ENCODE measurements around the gene TBC1D1.

The TBC1D1 gene

DNA sequence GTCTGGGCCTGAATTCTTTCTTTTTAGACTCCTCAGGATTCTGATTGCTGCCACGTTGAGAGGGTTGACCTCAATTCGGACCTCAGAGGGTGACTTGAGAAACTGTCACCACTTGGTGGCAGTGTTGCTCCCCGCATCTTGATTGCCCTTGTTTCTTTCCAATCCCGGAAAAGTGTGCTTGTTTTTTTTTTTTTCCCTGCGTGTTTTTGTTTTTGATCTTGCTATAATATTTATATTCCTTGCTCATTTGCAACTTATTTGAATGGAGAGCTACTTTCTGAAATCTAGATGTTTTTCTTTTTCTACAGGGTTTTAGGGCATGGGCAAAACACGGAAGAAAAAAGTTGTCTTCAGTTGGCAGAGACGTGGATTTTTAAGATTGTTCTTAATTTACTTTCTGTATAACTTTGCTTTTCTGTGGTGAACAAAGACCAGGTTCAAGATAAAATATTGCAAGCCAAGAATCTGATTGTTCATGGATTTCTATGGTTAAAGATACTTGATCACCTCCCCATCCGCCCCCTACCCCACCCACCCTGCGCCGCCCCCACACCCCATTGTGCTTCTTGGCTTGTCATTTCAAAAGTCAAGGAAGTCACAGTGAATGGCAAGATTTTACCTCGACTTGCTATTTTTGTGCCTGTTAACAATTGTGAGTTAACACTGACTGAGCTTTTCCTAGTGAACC lies 171.3 kb downstream of the TBC1D1 start:
- TF ChIP-seq, protein P1, sequence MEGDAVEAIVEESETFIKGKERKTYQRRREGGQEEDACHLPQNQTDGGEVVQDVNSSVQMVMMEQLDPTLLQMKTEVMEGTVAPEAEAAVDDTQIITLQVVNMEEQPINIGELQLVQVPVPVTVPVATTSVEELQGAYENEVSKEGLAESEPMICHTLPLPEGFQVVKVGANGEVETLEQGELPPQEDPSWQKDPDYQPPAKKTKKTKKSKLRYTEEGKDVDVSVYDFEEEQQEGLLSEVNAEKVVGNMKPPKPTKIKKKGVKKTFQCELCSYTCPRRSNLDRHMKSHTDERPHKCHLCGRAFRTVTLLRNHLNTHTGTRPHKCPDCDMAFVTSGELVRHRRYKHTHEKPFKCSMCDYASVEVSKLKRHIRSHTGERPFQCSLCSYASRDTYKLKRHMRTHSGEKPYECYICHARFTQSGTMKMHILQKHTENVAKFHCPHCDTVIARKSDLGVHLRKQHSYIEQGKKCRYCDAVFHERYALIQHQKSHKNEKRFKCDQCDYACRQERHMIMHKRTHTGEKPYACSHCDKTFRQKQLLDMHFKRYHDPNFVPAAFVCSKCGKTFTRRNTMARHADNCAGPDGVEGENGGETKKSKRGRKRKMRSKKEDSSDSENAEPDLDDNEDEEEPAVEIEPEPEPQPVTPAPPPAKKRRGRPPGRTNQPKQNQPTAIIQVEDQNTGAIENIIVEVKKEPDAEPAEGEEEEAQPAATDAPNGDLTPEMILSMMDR (IDR thresholded peaks at IDR 0.05; ENCODE audit: low read length): peak; percentile 85
- no peak for TF ChIP-seq EZH2 (IDR thresholded peaks at IDR 0.05; ENCODE audit: borderline replicate concordance, low read length)
- Histone ChIP-seq H3K36me3 (ENCODE audit: insufficient read depth, low read length) (peaks cover 97% of the 10 kb centered on the region), H2AFZ (ENCODE audit: low read length) (no peak overlapping the region), H3K4me3 (ENCODE audit: low read depth, low read length, poor library complexity, severe bottlenecking) (no peak overlapping the region), H3K79me2 (ENCODE audit: insufficient read depth, low read length) (no peaks in the 10 kb centered on the region), H3K27ac (ENCODE audit: low read depth, low read length, poor library complexity, severe bottlenecking) (no peak overlapping the region), H3K9ac (ENCODE audit: low read length) (no peak overlapping the region), H3K4me1 (ENCODE audit: insufficient read depth, low read length, severe bottlenecking) (peaks cover 7% of the 10 kb centered on the region), H3F3A (ENCODE audit: insufficient read depth, low read length) (no peaks in the 10 kb centered on the region; the same call in 1 of the 2 replicates), H3K9me2 (ENCODE audit: low read depth, low read length) (no peaks in the 10 kb centered on the region), H3K27me3 (ENCODE audit: insufficient read depth, low read length) (no peaks in the 10 kb centered on the region), H4K20me1 (ENCODE audit: insufficient read depth, low read length) (no peaks in the 10 kb centered on the region), H3K9me3 (ENCODE audit: low read length) (no peaks in the 10 kb centered on the region), H3K4me2 (ENCODE audit: low read length) (no peak overlapping the region)

DNA sequence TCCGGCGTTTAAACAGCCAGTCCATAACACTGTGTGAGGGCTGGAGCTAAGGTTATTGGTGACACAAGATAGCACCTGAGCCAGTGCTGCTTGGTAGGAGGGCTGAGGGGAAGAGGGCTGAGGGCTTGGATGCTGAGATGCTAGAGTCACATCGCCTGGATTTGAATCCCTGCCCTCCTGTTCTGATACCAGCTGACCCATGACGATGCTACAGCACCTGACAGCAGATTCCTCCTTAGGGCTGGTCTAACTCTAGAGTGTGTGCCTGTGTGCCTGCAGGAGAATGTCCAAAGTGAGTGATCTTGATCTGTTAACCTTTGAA lies 171.9 kb downstream of the TBC1D1 start:
- peaks cover 7% of the 10 kb centered on the region for H3K4me1 ChIP-seq (ENCODE audit: insufficient read depth, low read length, severe bottlenecking)
- H3F3A ChIP-seq (ENCODE audit: insufficient read depth, low read length): no peaks in the 10 kb centered on the region; the same call in 1 of the 2 replicates
- H4K20me1 ChIP-seq (ENCODE audit: insufficient read depth, low read length): no peaks in the 10 kb centered on the region
- no peak overlapping the region for H3K4me3 ChIP-seq (ENCODE audit: low read depth, low read length, poor library complexity, severe bottlenecking)
- H3K27me3 ChIP-seq (ENCODE audit: insufficient read depth, low read length): no peaks in the 10 kb centered on the region
- H3K9ac ChIP-seq (ENCODE audit: low read length): no peak overlapping the region
- H3K79me2 ChIP-seq (ENCODE audit: insufficient read depth, low read length): no peaks in the 10 kb centered on the region
- H3K9me2 ChIP-seq (ENCODE audit: low read depth, low read length): no peaks in the 10 kb centered on the region
- no peaks in the 10 kb centered on the region for H3K9me3 ChIP-seq (ENCODE audit: low read length)
- peaks cover 97% of the 10 kb centered on the region for H3K36me3 ChIP-seq (ENCODE audit: insufficient read depth, low read length)
- TF ChIP-seq, protein P1 (IDR thresholded peaks at IDR 0.05; ENCODE audit: low read length): no peak
- TF ChIP-seq EZH2 (IDR thresholded peaks at IDR 0.05; ENCODE audit: borderline replicate concordance, low read length): no peak
- no peak overlapping the region for H3K4me2 ChIP-seq (ENCODE audit: low read length)
- H2AFZ ChIP-seq (ENCODE audit: low read length): no peak overlapping the region
- no peak overlapping the region for H3K27ac ChIP-seq (ENCODE audit: low read depth, low read length, poor library complexity, severe bottlenecking)

DNA sequence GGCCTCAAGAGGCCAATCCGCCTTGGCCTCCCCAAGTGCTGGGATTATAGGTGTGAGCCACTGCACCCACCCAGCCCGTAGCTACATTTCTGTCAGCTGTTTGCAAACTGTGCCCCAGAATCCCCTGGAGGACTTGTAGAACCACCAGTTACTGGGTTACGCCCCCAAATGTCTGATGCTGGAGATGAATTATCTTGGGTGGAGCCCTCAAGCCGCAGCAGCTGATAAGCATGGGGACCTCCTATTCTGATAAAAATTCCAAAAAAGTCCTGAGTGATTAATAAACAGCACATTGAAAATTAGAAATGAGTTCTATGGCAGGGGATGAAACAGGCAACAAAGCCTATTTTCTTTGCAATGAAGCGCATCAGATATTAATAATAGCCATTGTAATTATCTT lies 174.3 kb downstream of the TBC1D1 start:
- no peaks in the 10 kb centered on the region for H3K27me3 ChIP-seq (ENCODE audit: insufficient read depth, low read length)
- H3K4me1 ChIP-seq (ENCODE audit: insufficient read depth, low read length, severe bottlenecking): peaks cover 7% of the 10 kb centered on the region
- H3K4me2 ChIP-seq (ENCODE audit: low read length): no peak overlapping the region
- no peak overlapping the region for H3K27ac ChIP-seq (ENCODE audit: low read depth, low read length, poor library complexity, severe bottlenecking)
- H3K9ac ChIP-seq (ENCODE audit: low read length): no peak overlapping the region
- H3K79me2 ChIP-seq (ENCODE audit: insufficient read depth, low read length): no peaks in the 10 kb centered on the region
- H2AFZ ChIP-seq (ENCODE audit: low read length): no peak overlapping the region
- H4K20me1 ChIP-seq (ENCODE audit: insufficient read depth, low read length): no peaks in the 10 kb centered on the region
- H3K36me3 ChIP-seq (ENCODE audit: insufficient read depth, low read length): peaks cover 97% of the 10 kb centered on the region
- no peak for TF ChIP-seq EZH2 (IDR thresholded peaks at IDR 0.05; ENCODE audit: borderline replicate concordance, low read length)
- TF ChIP-seq, protein P1 (IDR thresholded peaks at IDR 0.05; ENCODE audit: low read length): no peak
- no peaks in the 10 kb centered on the region for H3F3A ChIP-seq (ENCODE audit: insufficient read depth, low read length)
- H3K9me3 ChIP-seq (ENCODE audit: low read length): no peaks in the 10 kb centered on the region
- H3K4me3 ChIP-seq (ENCODE audit: low read depth, low read length, poor library complexity, severe bottlenecking): no peak overlapping the region
- H3K9me2 ChIP-seq (ENCODE audit: low read depth, low read length): no peaks in the 10 kb centered on the region
